ENCODE measurements around the gene RSL1D1.
A peak's percentile ranks its signal among the peaks of the same experiment; 100 is the strongest.
"Not testable (repeated sequence)": the region's sequence is repeated elsewhere in the genome, so short reads cannot be mapped to it uniquely, and the experiment has no call there.

RSL1D1 gene

DNA sequence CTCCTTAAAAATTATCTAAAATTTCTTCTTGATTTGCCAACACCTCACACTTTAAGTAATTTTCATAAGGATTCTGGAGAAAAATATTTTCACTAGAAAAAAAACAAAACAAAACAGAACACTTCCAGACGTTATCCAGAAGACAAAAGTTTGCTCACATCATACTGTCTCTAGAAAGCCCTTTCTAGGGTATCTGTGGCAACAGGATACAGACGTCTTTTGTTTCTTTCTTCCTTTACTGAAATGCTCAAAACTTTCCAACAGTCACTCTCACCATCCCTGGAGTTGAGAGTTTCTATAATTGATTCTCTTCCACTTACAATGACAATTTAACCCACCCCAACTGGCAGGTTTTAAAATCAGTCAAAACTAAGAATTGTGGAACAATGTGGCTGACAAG lies 56.9 kb downstream of the RSL1D1 start:
- H3K9me3 ChIP-seq = no peaks in the 10 kb centered on the region
- peak overlapping the region; percentile 96 for H3K27ac ChIP-seq
- H3K4me3 ChIP-seq (ENCODE audit: low read depth in 1 of 2, low read length in 1 of 2) = no peak overlapping the region
- H3K27me3 ChIP-seq = no peaks in the 10 kb centered on the region
- TF ChIP-seq, protein P1, sequence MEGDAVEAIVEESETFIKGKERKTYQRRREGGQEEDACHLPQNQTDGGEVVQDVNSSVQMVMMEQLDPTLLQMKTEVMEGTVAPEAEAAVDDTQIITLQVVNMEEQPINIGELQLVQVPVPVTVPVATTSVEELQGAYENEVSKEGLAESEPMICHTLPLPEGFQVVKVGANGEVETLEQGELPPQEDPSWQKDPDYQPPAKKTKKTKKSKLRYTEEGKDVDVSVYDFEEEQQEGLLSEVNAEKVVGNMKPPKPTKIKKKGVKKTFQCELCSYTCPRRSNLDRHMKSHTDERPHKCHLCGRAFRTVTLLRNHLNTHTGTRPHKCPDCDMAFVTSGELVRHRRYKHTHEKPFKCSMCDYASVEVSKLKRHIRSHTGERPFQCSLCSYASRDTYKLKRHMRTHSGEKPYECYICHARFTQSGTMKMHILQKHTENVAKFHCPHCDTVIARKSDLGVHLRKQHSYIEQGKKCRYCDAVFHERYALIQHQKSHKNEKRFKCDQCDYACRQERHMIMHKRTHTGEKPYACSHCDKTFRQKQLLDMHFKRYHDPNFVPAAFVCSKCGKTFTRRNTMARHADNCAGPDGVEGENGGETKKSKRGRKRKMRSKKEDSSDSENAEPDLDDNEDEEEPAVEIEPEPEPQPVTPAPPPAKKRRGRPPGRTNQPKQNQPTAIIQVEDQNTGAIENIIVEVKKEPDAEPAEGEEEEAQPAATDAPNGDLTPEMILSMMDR (IDR thresholded peaks at IDR 0.05) = no peak
- no peaks in the 10 kb centered on the region for H3K36me3 ChIP-seq
- peaks cover 60 to 70% of the 10 kb centered on the region in 2 experiments for H3K4me1 ChIP-seq (ENCODE audit: control insufficient read depth in 1 of 2, insufficient read depth in 1 of 2, low read depth in 1 of 2, low read length in 1 of 2)

DNA sequence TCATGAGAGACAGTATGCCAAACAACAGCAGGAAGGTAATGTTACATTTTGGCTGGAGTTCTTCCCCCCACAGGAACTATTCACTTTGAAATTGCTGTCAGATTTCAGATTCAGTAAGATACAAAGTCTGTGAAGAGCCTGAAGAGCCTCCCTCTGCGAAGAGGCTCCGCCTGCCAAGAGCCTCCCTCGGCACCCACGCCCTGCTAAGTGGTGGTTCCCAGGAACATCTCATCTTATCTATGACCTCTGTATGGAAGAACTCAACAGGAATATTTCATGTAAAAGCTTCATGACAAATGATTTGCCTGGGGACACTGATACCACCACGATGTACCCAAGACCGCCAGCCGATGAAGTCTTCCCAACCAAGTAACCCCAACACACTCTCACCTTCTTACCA lies 57.5 kb downstream of the RSL1D1 start:
- Histone ChIP-seq H3K9me3 (no peaks in the 10 kb centered on the region), H3K36me3 (no peaks in the 10 kb centered on the region), H3K27me3 (no peaks in the 10 kb centered on the region), H3K27ac (peak overlapping the region; percentile 96), H3K4me1 (ENCODE audit: control insufficient read depth in 1 of 2, insufficient read depth in 1 of 2, low read depth in 1 of 2, low read length in 1 of 2) (peaks cover 60 to 70% of the 10 kb centered on the region in 2 experiments), H3K4me3 (ENCODE audit: low read depth in 1 of 2, low read length in 1 of 2) (no peak overlapping the region)
- TF ChIP-seq, protein P1 (IDR thresholded peaks at IDR 0.05) = no peak

DNA sequence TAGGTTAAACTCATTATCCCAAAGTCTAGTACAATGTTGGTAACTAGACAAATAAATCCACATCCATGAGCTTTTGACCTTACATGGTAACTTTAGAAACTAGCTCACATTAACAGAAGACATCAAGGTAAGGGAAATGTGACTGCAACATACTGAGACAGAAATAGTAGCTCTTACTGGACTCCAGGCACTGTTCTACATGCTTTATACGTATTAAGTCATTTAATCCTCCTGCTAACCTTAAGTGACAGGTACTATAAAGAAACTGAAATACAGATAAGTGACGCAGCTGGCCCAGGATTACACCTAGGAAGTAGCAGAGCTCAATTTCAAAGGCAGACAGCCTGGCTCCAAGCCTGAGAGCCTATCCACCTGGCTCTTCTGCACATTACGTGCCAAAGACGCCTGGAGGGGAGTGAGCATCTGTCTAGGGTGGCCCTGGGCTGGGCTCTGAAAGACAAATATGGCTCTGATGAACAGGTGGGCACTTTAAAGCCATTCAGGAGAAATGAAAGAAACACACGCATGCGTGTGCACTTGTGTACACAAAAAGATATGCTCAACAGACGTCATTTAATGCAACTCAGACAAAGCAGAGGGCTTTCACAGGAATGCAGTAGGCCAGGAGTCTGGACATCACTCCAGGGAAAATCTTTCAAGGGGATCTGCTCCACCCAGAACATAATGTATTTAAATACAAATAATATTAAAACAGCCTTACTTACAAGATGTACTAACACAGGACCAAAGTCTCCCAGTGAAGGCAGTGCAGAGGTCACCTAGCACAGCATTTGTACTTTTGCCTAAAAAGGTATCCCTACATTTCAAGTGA lies 58.7 kb downstream of the RSL1D1 start:
- Histone ChIP-seq H3K4me1 (ENCODE audit: control insufficient read depth in 1 of 2, insufficient read depth in 1 of 2, low read depth in 1 of 2, low read length in 1 of 2) (peaks cover 57 to 69% of the 10 kb centered on the region in 2 experiments), H3K9me3 (no peaks in the 10 kb centered on the region), H3K27me3 (no peaks in the 10 kb centered on the region), H3K4me3 (ENCODE audit: low read depth in 1 of 2, low read length in 1 of 2) (no peak overlapping the region), H3K36me3 (no peaks in the 10 kb centered on the region), H3K27ac (no peak overlapping the region)
- TF ChIP-seq, protein P1 (IDR thresholded peaks at IDR 0.05) = no peak

DNA sequence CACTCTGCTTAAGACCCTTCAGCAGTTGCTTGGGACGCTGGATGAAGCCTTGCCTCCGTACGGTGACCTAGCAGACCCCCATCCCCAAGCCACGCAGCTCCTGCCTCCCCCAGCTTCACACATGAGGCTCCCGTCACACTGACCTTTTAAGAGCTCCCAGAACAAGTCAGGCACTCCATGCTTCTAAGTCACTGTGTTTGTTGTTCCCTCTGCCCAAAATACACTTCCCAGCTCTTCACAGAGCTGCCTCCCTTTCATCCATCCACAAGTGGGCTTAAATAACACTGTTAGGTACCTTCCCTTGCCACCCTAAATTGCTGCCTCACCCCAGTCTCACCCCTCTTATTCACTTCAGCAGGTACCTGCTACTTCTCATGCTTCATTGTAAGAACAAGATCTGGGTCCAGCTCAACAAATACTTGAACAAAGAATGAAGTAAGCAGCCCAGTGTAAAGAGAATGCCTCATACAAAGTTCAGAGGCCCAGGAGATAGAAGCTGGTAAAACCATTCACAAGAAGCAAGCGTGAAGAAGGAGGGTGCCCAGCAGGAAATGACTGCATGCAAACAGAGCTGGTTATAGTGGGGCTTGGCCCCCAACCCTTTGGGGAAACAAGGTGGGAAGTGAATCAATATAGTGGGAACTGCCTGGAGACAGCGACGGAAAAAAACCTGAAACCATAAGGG lies 60.1 kb downstream of the RSL1D1 start:
- no peaks in the 10 kb centered on the region for H3K9me3 ChIP-seq

DNA sequence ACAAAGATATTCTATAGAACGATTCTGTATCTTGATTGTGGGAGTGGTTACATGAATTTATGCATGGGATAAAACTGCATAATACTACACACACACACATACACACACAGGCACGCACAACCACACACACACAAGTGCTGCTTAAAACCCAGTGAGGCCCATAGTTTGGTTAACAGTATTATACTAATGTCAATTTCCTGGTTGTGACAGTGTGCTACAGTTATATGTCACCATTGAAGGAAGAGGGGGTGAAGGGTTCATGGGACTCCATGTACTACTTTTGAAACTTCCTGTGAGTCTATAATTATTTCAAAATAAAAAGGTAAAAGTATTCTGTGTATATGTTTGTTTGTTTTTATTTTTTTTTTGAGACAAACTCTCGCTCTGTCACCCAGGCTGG lies 62.4 kb downstream of the RSL1D1 start:
- Histone ChIP-seq H3K9me3 (no peaks in the 10 kb centered on the region), H3K36me3 (no peaks in the 10 kb centered on the region), H3K27ac (peak overlapping the region; percentile 66), H3K4me1 (ENCODE audit: control insufficient read depth in 1 of 2, insufficient read depth in 1 of 2, low read depth in 1 of 2, low read length in 1 of 2) (peaks cover 39 to 49% of the 10 kb centered on the region in 2 experiments), H3K27me3 (no peaks in the 10 kb centered on the region), H3K4me3 (ENCODE audit: low read depth in 1 of 2, low read length in 1 of 2) (no peak overlapping the region)
- TF ChIP-seq, protein P1 (IDR thresholded peaks at IDR 0.05) = no peak

More for the DNA sequence above, 60.1 kb downstream of the RSL1D1 start:
- Histone ChIP-seq H3K27me3 (no peaks in the 10 kb centered on the region), H3K27ac (peak overlapping the region; percentile 41), H3K4me1 (ENCODE audit: control insufficient read depth in 1 of 2, insufficient read depth in 1 of 2, low read depth in 1 of 2, low read length in 1 of 2) (peaks cover 52 to 69% of the 10 kb centered on the region in 2 experiments), H3K36me3 (no peaks in the 10 kb centered on the region), H3K4me3 (ENCODE audit: low read depth in 1 of 2, low read length in 1 of 2) (no peak overlapping the region)
- TF ChIP-seq, protein P1 (IDR thresholded peaks at IDR 0.05) = no peak

DNA sequence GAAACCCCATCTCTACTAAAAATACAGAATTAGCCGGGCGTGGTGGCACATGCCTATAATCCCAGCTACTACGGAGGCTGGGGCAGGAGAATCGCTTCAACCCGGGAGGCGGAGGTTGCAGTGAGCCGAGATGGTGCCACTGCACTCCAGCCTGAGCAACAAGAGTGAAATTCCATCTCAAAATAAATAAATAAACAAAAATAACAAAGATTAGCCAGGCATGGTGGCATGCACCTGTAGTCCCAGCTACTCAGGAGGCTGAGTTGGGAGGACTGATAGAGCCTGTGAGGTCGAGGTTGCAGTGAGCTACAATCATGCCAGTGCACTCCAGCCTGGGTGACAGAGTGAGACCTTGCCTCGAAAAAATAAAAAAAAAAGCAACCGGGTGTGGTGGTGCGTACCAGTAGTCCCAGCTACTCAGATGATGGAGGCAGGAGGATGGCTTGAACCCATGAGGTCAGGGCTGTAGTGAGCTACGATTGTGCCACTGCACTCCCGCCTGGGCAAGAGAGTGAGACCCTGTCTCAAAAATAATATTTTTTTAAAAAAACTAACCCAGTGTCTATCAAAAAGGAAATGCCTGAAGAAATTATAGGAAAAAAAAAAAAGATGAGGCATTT lies 66.3 kb downstream of the RSL1D1 start:
- H3K27me3 ChIP-seq; H3K27ac ChIP-seq; H3K4me3 ChIP-seq (ENCODE audit: low read depth in 1 of 2, low read length in 1 of 2); H3K36me3 ChIP-seq; H3K9me3 ChIP-seq: not testable (repeated sequence)
- H3K4me1 ChIP-seq (ENCODE audit: control insufficient read depth in 1 of 2, insufficient read depth in 1 of 2, low read depth in 1 of 2, low read length in 1 of 2) = peaks cover 23 to 34% of the 10 kb centered on the region in 2 experiments

DNA sequence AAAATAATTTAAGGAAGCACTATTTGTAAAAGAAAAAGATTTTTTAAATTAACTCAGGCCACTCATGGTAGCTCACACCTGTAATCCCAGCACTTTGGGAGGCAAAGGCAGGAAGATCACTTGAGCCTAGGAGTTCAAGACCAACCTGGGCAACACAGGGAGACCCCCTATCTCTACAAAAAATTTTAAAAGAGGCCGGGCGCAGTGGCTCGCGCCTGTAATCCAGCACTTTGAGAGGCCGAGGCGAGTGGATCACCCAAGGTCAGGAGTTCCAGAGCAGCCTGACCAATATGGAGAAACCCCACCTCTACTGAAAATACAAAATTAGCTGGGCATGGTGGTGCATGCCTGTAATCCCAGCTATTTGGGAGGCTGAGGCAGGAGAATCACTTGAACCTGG lies 67.0 kb downstream of the RSL1D1 start:
- peaks cover 16 to 31% of the 10 kb centered on the region in 2 experiments for H3K4me1 ChIP-seq (ENCODE audit: control insufficient read depth in 1 of 2, insufficient read depth in 1 of 2, low read depth in 1 of 2, low read length in 1 of 2)

More for the DNA sequence above, 67.0 kb downstream of the RSL1D1 start:
- H3K27me3 ChIP-seq; H3K36me3 ChIP-seq; H3K4me3 ChIP-seq (ENCODE audit: low read depth in 1 of 2, low read length in 1 of 2); H3K9me3 ChIP-seq; H3K27ac ChIP-seq: not testable (repeated sequence)
